ENCODE data around the gene MEX3A.

GRCh38 chr1:156108664-156109241 lies 26.5 kb upstream of the MEX3A start:
- TF ChIP-seq EZH2 (IDR thresholded peaks at IDR 0.05) (no peak), POLR2AphosphoS5 (IDR thresholded peaks at IDR 0.05; ENCODE audit: borderline replicate concordance, low read depth, low read length) (no peak), FOXP2 (optimal IDR thresholded peaks at IDR 0.05; ENCODE audit: control extremely low read depth, extremely low read length, insufficient read depth) (no peak)

Data from SK-N-MC (cell line).